HepG2 (cell line): ENCODE data around the gene VPS13C. TPM values are rescaled to one million over a fixed set of nuclear protein-coding genes. Genes with fewer than 3 reads are reported as not detected.

Experiments used
- ARHGAP35 ChIP-seq: sonication (generic); formaldehyde crosslinking; IDR thresholded peaks from 2 replicates; pipeline ENCODE4 v1.9.0; 2022; ENCODE audit warnings: mild to moderate bottlenecking, inconsistent platforms, moderate library complexity, missing genetic modification reagents, borderline replicate concordance
- ATF3 ChIP-seq: sonication (generic); formaldehyde crosslinking; IDR thresholded peaks from 2 replicates; pipeline ENCODE4 v1.4.0; 2020; ENCODE audit warnings: missing genetic modification reagents
- BCL6 ChIP-seq: IDR thresholded peaks from 2 replicates; pipeline ENCODE4 v1.6.1; 2016; ENCODE audit warnings: missing genetic modification reagents, missing compliant biosample characterization
- CBFB ChIP-seq: sonication (generic); formaldehyde crosslinking; IDR thresholded peaks from 2 replicates; pipeline ENCODE4 v1.4.0; 2020; ENCODE audit warnings: missing genetic modification reagents
- KDM2A ChIP-seq: sonication (generic); formaldehyde crosslinking; IDR thresholded peaks from 2 replicates; pipeline ENCODE4 v1.4.0; 2020; ENCODE audit warnings: low read depth, missing genetic modification reagents, borderline replicate concordance
- MZF1 ChIP-seq: sonication (generic); formaldehyde crosslinking; IDR thresholded peaks from 2 replicates; pipeline ENCODE4 v1.8.1; 2023; ENCODE audit warnings: mild to moderate bottlenecking, missing genetic modification reagents, borderline replicate concordance
- NR2C2 ChIP-seq: sonication (generic); formaldehyde crosslinking; IDR thresholded peaks from 2 replicates; pipeline ENCODE4 v1.4.0; 2020; ENCODE audit warnings: missing genetic modification reagents, mild to moderate bottlenecking, moderate library complexity, borderline replicate concordance
- PAXIP1 ChIP-seq: sonication (generic); formaldehyde crosslinking; conservative IDR thresholded peaks from 2 replicates; pipeline ENCODE4 v1.4.0; 2020; ENCODE audit warnings: mild to moderate bottlenecking, missing genetic modification reagents, moderate library complexity
- PRDM4 ChIP-seq: sonication (generic); formaldehyde crosslinking; IDR thresholded peaks from 2 replicates; pipeline ENCODE4 v1.9.0; 2021; ENCODE audit warnings: missing genetic modification reagents, borderline replicate concordance
- SIX1 ChIP-seq: sonication (generic); formaldehyde crosslinking; IDR thresholded peaks from 2 replicates; pipeline ENCODE4 v1.4.0; 2020; ENCODE audit warnings: missing genetic modification reagents, borderline replicate concordance
- ZNF124 ChIP-seq: sonication (generic); formaldehyde crosslinking; IDR thresholded peaks from 2 replicates; pipeline ENCODE4 v1.4.0; 2020; ENCODE audit warnings: missing genetic modification reagents
- ZNF432 ChIP-seq: sonication (generic); formaldehyde crosslinking; IDR thresholded peaks from 2 replicates; pipeline ENCODE4 v1.5.0; 2020; ENCODE audit warnings: missing genetic modification reagents, mild to moderate bottlenecking, borderline replicate concordance
- ZNF44 ChIP-seq: sonication (generic); formaldehyde crosslinking; IDR thresholded peaks from 2 replicates; pipeline ENCODE4 v1.5.1; 2020; ENCODE audit warnings: mild to moderate bottlenecking, missing genetic modification reagents
- ZNF609 ChIP-seq: sonication (generic); formaldehyde crosslinking; IDR thresholded peaks from 2 replicates; pipeline ENCODE4 v1.4.0; 2020; ENCODE audit warnings: mild to moderate bottlenecking, missing genetic modification reagents, borderline replicate concordance
- polyA plus RNA-seq, 8 experiments: library from polyadenylated mRNA; depleted of rRNA in 3 of 8; stranded (reverse) in 7 of 8; unstranded in 1 of 8; fragments of >200 nt; fragmentation: Illumina TruSeq in 4 of 8; extraction: Trizol in 4 of 8; gene quantifications; 2 replicates each; pipeline versions ENCODE4 v1.2.1 to v1.2.3, GENCODE V29; 2011 to 2016; ENCODE audit warnings: low read depth in 4 of 8, missing spikeins in 1 of 8, mixed read lengths in 1 of 8; ENCODE audit not compliant: insufficient read depth in 1 of 8
- total RNA-seq, 5 experiments: library from RNA; depleted of rRNA; stranded (reverse); fragments of >200 nt; fragmentation: Illumina TruSeq; extraction: Trizol; gene quantifications; 2 replicates each; pipeline ENCODE4 v1.2.3, GENCODE V29; 2016; ENCODE audit warnings: low read depth in 1 of 5
- TF ChIP-seq, protein P1 (sequence below): sonication (generic); formaldehyde crosslinking; IDR thresholded peaks from 2 replicates; pipeline ENCODE4 v1.5.0; 2020; ENCODE audit warnings: missing genetic modification reagents

The VPS13C gene
- total and polyA plus RNA-seq, 2 of the 13 experiments (the other 11 are each of a cell fraction or from before 2014, with no cell fraction given), result 10.9 to 26.8 TPM

- TF ChIP-seq ZNF609 (CRISPR knock-in tag) (no peak), CBFB (no peak), PRDM4 (no peak), ATF3 (CRISPR knock-in tag) (no peak), ZNF124 (no peak), NR2C2 (CRISPR knock-in tag) (peak; percentile 38; the same call in 1 of the 2 replicates), KDM2A (CRISPR knock-in tag) (peak; percentile 31; the same call in 1 of the 2 replicates), MZF1 (CRISPR knock-in tag) (no peak), ARHGAP35 (CRISPR knock-in tag) (peak; percentile 29; the same call in 1 of the 2 replicates), SIX1 (CRISPR knock-in tag) (peak; percentile 98), PAXIP1 (CRISPR knock-in tag) (peak; percentile 47; the same call in 1 of the 2 replicates), ZNF432 (CRISPR knock-in tag) (no peak), ZNF44 (no peak), BCL6 (CRISPR knock-in tag) (peak; percentile 11; the same call in 1 of the 2 replicates)
- TF ChIP-seq, protein P1, sequence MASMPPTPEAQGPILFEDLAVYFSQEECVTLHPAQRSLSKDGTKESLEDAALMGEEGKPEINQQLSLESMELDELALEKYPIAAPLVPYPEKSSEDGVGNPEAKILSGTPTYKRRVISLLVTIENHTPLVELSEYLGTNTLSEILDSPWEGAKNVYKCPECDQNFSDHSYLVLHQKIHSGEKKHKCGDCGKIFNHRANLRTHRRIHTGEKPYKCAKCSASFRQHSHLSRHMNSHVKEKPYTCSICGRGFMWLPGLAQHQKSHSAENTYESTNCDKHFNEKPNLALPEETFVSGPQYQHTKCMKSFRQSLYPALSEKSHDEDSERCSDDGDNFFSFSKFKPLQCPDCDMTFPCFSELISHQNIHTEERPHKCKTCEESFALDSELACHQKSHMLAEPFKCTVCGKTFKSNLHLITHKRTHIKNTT (CRISPR knock-in tag), result no peak
Observed at GRCh38 chr15:62066663-62067447, 6.6 kb upstream of the VPS13C start, which contains the start of gene C2CD4A (continued).
